GM18870 (cell line): Measurements from ENCODE around the gene TNFRSF18.
"Not testable (repeated sequence)": the region's sequence is repeated elsewhere in the genome, so short reads cannot be mapped to it uniquely, and the experiment has no call there.

Source experiments
- ATAC-seq: cut with Tn5 transposase; IDR thresholded peaks from one replicate; pipeline ENCODE4 v1.9.1; 2021; ENCODE audit warnings: moderate library complexity; ENCODE audit not compliant: unreplicated experiment

Gene TNFRSF18

GRCh38 chr1:1199141-1199960 is 7.0 kb downstream of the TNFRSF18 start:
- ATAC-seq, result no peak

DNA sequence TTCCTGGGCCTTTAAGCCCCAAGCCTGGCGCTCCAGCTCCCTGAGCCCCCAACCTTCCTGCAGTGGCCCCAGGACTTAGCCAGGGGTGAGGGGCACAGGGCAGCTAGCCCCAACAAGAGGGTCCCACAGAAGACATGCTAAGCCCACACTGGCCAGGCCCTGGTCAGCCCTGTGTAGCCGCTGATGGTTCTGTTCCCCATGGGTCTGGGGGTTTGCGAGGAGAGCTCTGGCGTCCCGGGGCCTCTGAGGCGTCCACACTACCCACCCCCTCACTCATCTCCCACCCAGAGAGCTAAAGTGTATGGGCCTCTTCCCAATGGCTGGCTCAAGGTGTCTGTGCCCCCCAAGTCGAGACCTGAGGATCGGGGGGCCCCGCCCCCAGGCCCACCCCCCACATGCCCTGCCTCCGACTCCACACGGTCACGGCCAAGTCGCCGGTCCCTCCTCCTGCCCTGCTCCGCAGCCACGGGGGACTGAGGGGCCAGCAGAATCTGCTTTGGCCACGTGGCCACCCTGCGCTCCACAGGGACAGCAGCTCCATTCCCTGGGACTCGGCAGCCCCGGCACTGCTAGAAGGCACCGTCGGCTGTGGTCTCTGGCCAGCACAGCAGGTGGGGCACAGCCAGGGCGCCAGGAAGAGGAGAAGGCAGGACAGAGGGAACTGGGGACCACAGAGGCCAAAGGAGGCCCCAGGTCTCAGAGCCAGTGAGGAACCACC is 7.8 kb downstream of the TNFRSF18 start:
- ATAC-seq, result no peak

- ATAC-seq, result no peak
Measured at GRCh38 chr1:1197551-1198422, 8.6 kb downstream of the TNFRSF18 start.

DNA sequence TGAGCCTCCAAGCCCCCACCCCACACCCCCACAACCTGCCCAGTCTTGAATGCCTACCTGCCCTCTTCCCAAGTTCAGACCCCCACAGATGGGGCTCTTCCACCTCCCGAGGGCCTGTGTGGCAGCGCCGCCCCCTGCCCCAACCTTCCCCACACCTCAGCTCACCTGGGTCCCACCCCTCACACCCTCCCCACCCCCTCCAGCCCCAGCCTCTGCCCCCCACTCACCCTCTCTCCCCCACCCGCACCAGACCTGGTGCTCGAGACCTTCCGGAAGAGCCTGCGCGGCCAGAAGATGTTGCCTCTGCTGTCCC is 9.2 kb downstream of the TNFRSF18 start:
- no peak for ATAC-seq

GRCh38 chr1:1196431-1197187 is 9.8 kb downstream of the TNFRSF18 start:
- no peak for ATAC-seq

GRCh38 chr1:1195726-1196125 is 10.7 kb downstream of the TNFRSF18 start:
- ATAC-seq, result not testable (repeated sequence)

DNA sequence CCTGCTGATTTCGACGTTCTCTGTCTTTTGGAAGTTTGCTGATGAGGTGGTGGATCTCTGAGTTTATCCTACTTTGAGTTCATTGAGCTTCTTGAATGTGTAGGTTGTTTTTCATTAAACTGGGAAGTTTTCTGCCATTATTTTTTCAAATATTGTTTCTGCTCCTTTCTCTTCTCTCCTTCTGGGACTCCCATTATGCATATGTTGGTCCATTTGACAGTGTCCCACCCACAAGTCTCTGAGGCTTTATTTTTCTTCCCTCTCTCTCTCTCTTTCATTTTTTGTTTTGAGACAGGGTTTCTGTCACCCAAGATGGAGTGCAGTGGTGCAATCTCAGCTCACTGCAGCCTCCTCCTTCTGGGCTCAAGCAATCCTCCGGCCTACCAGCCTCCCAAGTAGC is 11.7 kb downstream of the TNFRSF18 start:
- no peak for ATAC-seq

DNA sequence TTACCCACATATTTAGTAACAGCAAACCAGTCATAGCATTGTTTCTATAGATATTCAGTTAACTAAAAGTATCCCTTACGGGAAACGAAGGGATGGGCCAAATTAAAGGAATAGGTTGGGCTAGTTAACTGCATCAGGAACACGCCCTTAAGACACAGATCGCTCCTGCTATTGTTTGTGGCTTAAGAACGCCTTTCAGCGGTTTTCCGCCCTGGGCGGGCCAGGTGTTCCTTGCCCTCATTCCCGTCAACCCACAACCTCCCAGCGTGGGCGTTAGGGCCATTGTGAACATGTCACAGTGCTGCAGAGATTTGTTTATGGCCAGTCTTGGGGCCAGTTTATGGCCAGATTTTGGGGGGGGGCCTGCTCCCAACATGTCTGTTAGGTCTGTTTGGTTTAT is 14.7 kb downstream of the TNFRSF18 start:
- no peak for ATAC-seq

DNA sequence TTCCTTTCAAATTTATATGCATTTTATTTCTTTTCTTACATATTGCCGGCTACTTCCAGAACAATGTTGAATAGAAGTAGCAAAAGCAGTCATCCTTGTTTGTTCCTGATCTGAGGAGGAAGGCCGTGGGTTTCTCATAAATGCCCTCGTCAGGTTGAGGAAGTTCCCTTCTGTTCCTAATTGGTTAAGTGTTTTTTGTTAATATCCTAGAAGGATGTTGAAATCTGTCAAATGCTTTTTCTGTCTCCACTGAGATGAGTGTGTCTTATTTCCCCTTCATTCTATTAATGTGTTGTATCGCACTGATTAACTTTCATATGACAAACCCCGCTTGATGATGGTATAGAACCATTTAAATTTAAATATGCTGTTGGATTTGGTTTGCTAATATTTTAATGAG is 17.3 kb downstream of the TNFRSF18 start:
- ATAC-seq, result no peak

GRCh38 chr1:1187938-1188337 is 18.5 kb downstream of the TNFRSF18 start:
- ATAC-seq, result no peak

DNA sequence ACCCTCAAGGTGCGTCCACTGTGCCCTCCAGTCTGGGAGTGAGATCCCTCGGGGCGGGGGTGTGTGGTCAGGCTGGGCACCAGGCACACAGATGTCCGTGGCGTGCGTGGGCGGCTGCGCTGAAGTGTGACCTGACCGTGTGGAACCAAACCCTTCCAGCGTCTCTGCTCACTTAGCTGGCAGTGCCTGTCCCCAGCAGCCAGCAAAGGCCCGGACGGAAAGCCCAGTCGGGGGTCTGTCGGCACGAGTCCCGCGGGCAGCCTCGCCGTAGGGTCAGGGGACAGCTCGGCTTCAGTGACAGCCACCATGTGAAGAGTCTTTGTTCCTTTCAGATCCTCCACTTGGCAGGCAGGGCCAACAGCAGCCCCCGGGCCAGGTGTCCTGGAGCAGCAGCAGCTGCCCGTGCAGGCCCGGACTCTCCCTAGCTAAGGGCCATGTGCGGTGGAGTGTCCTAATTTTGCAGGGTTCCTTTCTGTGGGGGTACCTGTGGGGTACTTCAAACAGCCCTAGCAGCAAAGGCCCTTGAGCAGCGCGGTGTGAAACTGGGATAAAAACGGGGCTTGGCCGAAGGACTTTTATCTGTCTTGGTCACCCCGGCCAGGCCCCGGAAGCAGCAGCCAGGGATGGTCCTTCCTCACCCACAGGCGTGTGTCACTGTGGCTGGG is 21.2 kb downstream of the TNFRSF18 start:
- ATAC-seq, result no peak

GRCh38 chr1:1183833-1184775 is 22.3 kb downstream of the TNFRSF18 start:
- ATAC-seq, result no peak

GRCh38 chr1:1183221-1183747 is 23.1 kb downstream of the TNFRSF18 start:
- no peak for ATAC-seq

GRCh38 chr1:1182491-1183220 is 23.7 kb downstream of the TNFRSF18 start:
- ATAC-seq, result no peak

DNA sequence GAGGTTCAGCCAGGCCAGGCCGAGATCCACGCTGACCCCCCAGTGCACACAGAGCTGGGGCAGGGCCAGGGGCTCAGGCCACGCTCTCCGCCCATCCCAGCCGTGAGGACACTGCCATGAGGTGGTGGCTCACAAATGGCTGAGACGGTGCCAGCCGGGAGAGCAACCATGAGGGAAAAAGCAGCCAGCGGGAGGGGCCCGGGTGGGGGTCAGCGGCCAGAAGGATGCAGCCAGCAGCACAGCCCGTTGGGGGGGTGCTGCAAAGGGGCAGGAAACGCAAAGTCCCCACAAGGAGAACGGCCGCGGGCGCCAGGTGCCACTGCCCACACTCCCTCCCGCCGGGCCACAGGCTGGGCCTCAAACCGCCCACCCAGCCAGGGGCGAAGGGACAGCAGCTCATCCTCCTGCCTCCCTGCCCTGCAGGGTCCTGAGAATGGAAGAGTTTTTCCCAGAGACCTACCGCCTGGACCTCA is 24.4 kb downstream of the TNFRSF18 start:
- no peak for ATAC-seq

DNA sequence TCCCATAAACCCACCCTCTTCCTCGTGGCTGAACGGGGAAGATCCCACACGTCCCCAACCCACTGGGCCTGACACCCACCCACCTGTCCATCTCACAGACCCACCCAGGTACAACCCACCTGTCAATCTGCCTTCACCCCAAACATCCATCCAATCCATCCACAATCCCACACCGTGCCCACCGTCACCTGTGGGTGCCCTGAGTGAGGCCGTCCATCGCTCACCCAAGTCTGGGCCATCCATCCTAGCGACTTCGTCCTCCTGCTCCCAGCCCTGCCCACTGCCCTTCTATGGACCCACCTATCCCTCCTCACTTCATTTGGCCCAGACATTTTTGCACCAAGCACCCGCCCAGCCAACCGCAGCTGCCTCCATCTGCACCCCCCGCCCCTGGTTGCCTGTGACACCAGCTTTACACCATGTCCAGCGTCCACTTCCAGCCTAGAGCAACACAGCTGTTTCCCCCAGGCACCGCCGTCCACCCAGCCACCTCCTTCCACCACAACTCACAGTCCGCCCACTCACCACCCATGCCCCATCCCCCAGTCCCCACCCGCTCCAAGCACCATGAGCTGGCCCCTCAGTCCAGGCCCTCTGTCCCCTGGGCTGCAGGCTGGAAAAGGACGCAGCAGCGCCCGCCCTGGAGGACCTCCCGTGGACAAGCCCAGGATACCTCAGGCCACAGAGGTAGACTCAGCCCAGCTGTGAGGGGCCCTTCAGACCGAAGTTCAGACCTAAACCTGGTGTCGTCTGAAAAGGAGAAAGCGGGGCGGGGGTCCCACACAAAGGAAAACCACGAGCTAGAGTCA is 25.1 kb downstream of the TNFRSF18 start:
- no peak for ATAC-seq
